Neural progenitor cell (in vitro differentiated cells): ENCODE measurements around the gene DNMT1. TPM values are rescaled to one million over a fixed set of nuclear protein-coding genes. Genes with fewer than 3 reads are reported as not detected.

Experiments used
- DNase-seq: peaks from one replicate; pipeline ENCODE4 v3.0.0-alpha.2; 2016; ENCODE audit warnings: low spot score
- H2AFZ ChIP-seq: fragments of 200-600 bp; sonication (generic); replicated peaks from 2 replicates; pipeline ENCODE4 v1.6.1; 2016; ENCODE audit warnings: antibody characterized with exemption
- H3F3A ChIP-seq: fragments of 200-600 bp; sonication (generic); 2 replicates; pipeline ENCODE4 v1.6.1; 2016; ENCODE audit warnings: antibody characterized with exemption, low read depth
- H3K27ac ChIP-seq: fragments of 200-600 bp; sonication (generic); 2 replicates; pipeline ENCODE4 v1.5.1; 2016; ENCODE audit warnings: mild to moderate bottlenecking
- H3K27me3 ChIP-seq: fragments of 200-600 bp; sonication (generic); 2 replicates; pipeline ENCODE4 v1.6.1; 2016; ENCODE audit warnings: mild to moderate bottlenecking, moderate library complexity
- H3K36me3 ChIP-seq: fragments of 200-600 bp; sonication (generic); 2 replicates; pipeline ENCODE4 v1.5.1; 2016
- H3K4me1 ChIP-seq: fragments of 200-600 bp; sonication (generic); 2 replicates; pipeline ENCODE4 v1.6.1; 2016; ENCODE audit warnings: mixed run types
- H3K4me2 ChIP-seq: fragments of 200-600 bp; sonication (generic); 2 replicates; pipeline ENCODE4 v1.6.1; 2016
- H3K4me3 ChIP-seq: fragments of 200-600 bp; sonication (generic); 2 replicates; pipeline ENCODE4 v1.5.1; 2016
- H3K79me2 ChIP-seq: fragments of 200-600 bp; sonication (generic); 2 replicates; pipeline ENCODE4 v1.6.1; 2016; ENCODE audit warnings: low read depth
- H3K9ac ChIP-seq: fragments of 200-600 bp; sonication (generic); 2 replicates; pipeline ENCODE4 v1.6.1; 2016
- H3K9me3 ChIP-seq: fragments of 200-600 bp; sonication (generic); 2 replicates; pipeline ENCODE4 v1.5.1; 2016; ENCODE audit warnings: low read depth
- H4K20me1 ChIP-seq: fragments of 200-600 bp; sonication (generic); 2 replicates; pipeline ENCODE4 v1.6.1; 2016; ENCODE audit warnings: low read depth
- H3K27ac Mint-ChIP-seq: 3 replicates; pipeline ENCODE4 v1.8.0; 2021; ENCODE audit warnings: mixed read lengths
- H3K27me3 Mint-ChIP-seq: 2 replicates; pipeline ENCODE4 v1.8.0; 2022; ENCODE audit warnings: low read depth, mild to moderate bottlenecking, inconsistent platforms, moderate library complexity, mixed read lengths; ENCODE audit not compliant: insufficient read depth
- H3K36me3 Mint-ChIP-seq: 3 replicates; pipeline ENCODE4 v1.8.0; 2021; ENCODE audit warnings: mixed read lengths
- H3K4me1 Mint-ChIP-seq: 3 replicates; pipeline ENCODE4 v1.8.0; 2021; ENCODE audit warnings: mixed read lengths
- H3K4me3 Mint-ChIP-seq: 3 replicates; pipeline ENCODE4 v1.8.0; 2021; ENCODE audit warnings: mild to moderate bottlenecking, moderate library complexity, mixed read lengths
- H3K9me3 Mint-ChIP-seq: 3 replicates; pipeline ENCODE4 v1.8.0; 2020; ENCODE audit warnings: mixed read lengths
- CTCF ChIP-seq: fragments of 200-600 bp; sonication (generic); IDR thresholded peaks from 2 replicates; pipeline ENCODE4 v1.5.1; 2017; ENCODE audit warnings: antibody characterized with exemption, mild to moderate bottlenecking
- EZH2 ChIP-seq: fragments of 200-600 bp; sonication (generic); IDR thresholded peaks from 2 replicates; pipeline ENCODE4 v1.6.1; 2017; ENCODE audit warnings: antibody characterized with exemption, mild to moderate bottlenecking, moderate library complexity
- EZH2phosphoT487 ChIP-seq: fragments of 200-600 bp; sonication (generic); IDR thresholded peaks from 2 replicates; pipeline ENCODE4 v1.6.1; 2017; ENCODE audit warnings: antibody characterized with exemption
- total RNA-seq: library from RNA; depleted of rRNA; stranded (reverse); fragments of >200 nt; gene quantifications from 2 replicates; pipeline ENCODE4 v1.2.3, GENCODE V29; 2015; ENCODE audit warnings: low replicate concordance

Gene DNMT1
- total RNA-seq, 1 donor from 2014 or later, result 203 TPM

- H3K27me3 ChIP-seq, result no peaks in the 10 kb centered on the region
- no peaks in the 10 kb centered on the region for H4K20me1 ChIP-seq
- H3K9me3 ChIP-seq, result no peaks in the 10 kb centered on the region
- H3K27ac ChIP-seq, result no peak overlapping the region
- no peak overlapping the region for H3K4me3 Mint-ChIP-seq
- no peaks in the 10 kb centered on the region for H3K79me2 ChIP-seq
- no peak overlapping the region for H3K27ac Mint-ChIP-seq
- no peak overlapping the region for H3K4me2 ChIP-seq
- H3K27me3 Mint-ChIP-seq, result peaks cover 4% of the 10 kb centered on the region
- H2AFZ ChIP-seq, result no peak overlapping the region
- H3K9ac ChIP-seq, result no peak overlapping the region
- TF ChIP-seq EZH2phosphoT487 (no peak), EZH2 (no peak), CTCF (no peak)
- H3K36me3 ChIP-seq, result no peaks in the 10 kb centered on the region
- DNase-seq, result no peak
- H3K9me3 Mint-ChIP-seq, result no peaks in the 10 kb centered on the region
- no peaks in the 10 kb centered on the region for H3K36me3 Mint-ChIP-seq
- no peaks in the 10 kb centered on the region for H3K4me1 ChIP-seq
- no peaks in the 10 kb centered on the region for H3F3A ChIP-seq
- no peak overlapping the region for H3K4me3 ChIP-seq
- no peaks in the 10 kb centered on the region for H3K4me1 Mint-ChIP-seq
These were observed 16.3 kb upstream of the DNMT1 start for GRCh38 chr19:10211061-10211460.

GRCh38 chr19:10209315-10209714, 14.6 kb upstream of the DNMT1 start:
- Histone ChIP-seq H3K4me2 (no peak overlapping the region), H3K4me3 (no peak overlapping the region), H3K79me2 (no peaks in the 10 kb centered on the region), H2AFZ (no peak overlapping the region), H3K9me3 (no peaks in the 10 kb centered on the region), H3K36me3 (no peaks in the 10 kb centered on the region), H3K4me1 (no peaks in the 10 kb centered on the region), H3F3A (no peaks in the 10 kb centered on the region), H4K20me1 (no peaks in the 10 kb centered on the region), H3K27ac (no peak overlapping the region), H3K9ac (peak overlapping the region; percentile 13), H3K27me3 (no peaks in the 10 kb centered on the region)
- Mint-ChIP-seq H3K4me3 (no peak overlapping the region), H3K9me3 (no peaks in the 10 kb centered on the region), H3K36me3 (no peaks in the 10 kb centered on the region), H3K4me1 (no peaks in the 10 kb centered on the region), H3K27me3 (no peaks in the 10 kb centered on the region), H3K27ac (no peak overlapping the region)
- DNase-seq, result no peak
- TF ChIP-seq EZH2, result no peak
- no peak for TF ChIP-seq EZH2phosphoT487
- TF ChIP-seq CTCF, result no peak

- Histone ChIP-seq H4K20me1 (no peaks in the 10 kb centered on the region), H3K27me3 (no peaks in the 10 kb centered on the region), H3K79me2 (no peaks in the 10 kb centered on the region), H3F3A (no peaks in the 10 kb centered on the region), H3K4me1 (no peaks in the 10 kb centered on the region), H3K27ac (no peak overlapping the region), H3K36me3 (no peaks in the 10 kb centered on the region), H3K4me3 (no peak overlapping the region), H3K9me3 (no peaks in the 10 kb centered on the region), H3K4me2 (no peak overlapping the region), H2AFZ (no peak overlapping the region), H3K9ac (no peak overlapping the region)
- Mint-ChIP-seq H3K36me3 (no peaks in the 10 kb centered on the region), H3K4me1 (no peaks in the 10 kb centered on the region), H3K27me3 (no peaks in the 10 kb centered on the region), H3K9me3 (no peaks in the 10 kb centered on the region), H3K27ac (peak overlapping the region; percentile 43), H3K4me3 (no peak overlapping the region)
- no peak for DNase-seq
- TF ChIP-seq EZH2 (no peak), CTCF (no peak), EZH2phosphoT487 (no peak)
These were observed 12.3 kb upstream of the DNMT1 start for GRCh38 chr19:10207026-10207425.
